ENCODE data around the gene TARDBP. TPM values are rescaled to one million over a fixed set of nuclear protein-coding genes. Genes with fewer than 3 reads are reported as not detected.
A peak's percentile ranks its signal among the peaks of the same experiment; 100 is the strongest.

The TARDBP gene
- total and polyA plus RNA-seq, 2 experiments from 2014 or later, result 204 to 313 TPM

DNA sequence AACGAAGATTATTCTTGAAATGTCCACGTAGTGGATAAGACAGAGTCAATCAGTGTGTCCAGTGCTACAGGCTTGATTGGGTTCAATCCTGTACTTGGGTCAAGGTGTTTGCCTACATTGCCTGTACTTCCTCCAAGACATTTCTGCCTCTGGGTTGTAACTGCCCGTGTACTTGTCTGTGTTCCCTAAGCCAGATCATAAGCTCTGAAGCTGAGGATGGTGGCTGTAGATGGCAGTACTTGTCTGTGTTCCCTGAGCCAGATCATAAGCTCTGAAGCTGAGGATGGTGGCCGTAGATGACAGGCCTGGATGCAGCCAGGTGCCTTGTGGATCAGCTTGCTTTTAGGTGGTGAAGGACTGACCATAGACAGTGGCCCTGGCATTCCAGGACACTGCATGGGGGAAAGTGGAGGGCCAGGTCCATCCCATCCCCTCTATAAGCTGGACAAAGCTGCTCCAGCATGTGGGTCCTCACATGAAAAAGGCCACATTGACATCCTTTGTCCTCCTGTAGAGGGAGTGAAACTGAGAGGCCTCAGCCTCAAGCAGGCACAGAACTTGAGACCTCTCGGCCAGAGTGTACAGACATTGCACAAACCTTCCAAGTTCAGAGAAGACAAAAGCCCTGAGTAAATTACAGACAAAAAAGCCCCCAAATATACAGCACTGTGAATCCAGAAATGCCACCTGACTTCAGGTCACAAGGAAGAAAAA, 49.4 kb downstream of the TARDBP start:
- no peak for DNase-seq (ENCODE audit: low spot score)
- H3K4me3 ChIP-seq, result no peak overlapping the region
- peaks cover 45% of the 10 kb centered on the region for H3F3A ChIP-seq (replicated peaks; ENCODE audit: low read depth)
- H3K36me3 ChIP-seq (ENCODE audit: insufficient read depth), result peaks cover 23% of the 10 kb centered on the region
- peaks cover 59% of the 10 kb centered on the region for H3K36me3 Mint-ChIP-seq (ENCODE audit: low read depth)
- no peak overlapping the region for H3K27ac Mint-ChIP-seq
- TF ChIP-seq STAT1 (IDR thresholded peaks at IDR 0.05; ENCODE audit: unreplicated experiment) (no peak), POLR2AphosphoS5 (IDR thresholded peaks at IDR 0.05; ENCODE audit: low read depth) (no peak), NANOG (IDR thresholded peaks at IDR 0.05; ENCODE audit: borderline replicate concordance) (no peak), EZH2 (IDR thresholded peaks at IDR 0.05; ENCODE audit: low read depth, unreplicated experiment) (no peak), JUNB (IDR thresholded peaks at IDR 0.05; ENCODE audit: unreplicated experiment) (no peak), CREB1 (CRISPR knock-in tag; IDR thresholded peaks at IDR 0.05; ENCODE audit: low read depth) (no peak), ZNF331 (CRISPR knock-in tag; IDR thresholded peaks at IDR 0.05; ENCODE audit: low read depth) (no peak), EZH2phosphoT487 (IDR thresholded peaks at IDR 0.05; ENCODE audit: unreplicated experiment) (no peak), ZNF114 (CRISPR knock-in tag; IDR thresholded peaks at IDR 0.05) (no peak)
- TF ChIP-seq, protein P1, sequence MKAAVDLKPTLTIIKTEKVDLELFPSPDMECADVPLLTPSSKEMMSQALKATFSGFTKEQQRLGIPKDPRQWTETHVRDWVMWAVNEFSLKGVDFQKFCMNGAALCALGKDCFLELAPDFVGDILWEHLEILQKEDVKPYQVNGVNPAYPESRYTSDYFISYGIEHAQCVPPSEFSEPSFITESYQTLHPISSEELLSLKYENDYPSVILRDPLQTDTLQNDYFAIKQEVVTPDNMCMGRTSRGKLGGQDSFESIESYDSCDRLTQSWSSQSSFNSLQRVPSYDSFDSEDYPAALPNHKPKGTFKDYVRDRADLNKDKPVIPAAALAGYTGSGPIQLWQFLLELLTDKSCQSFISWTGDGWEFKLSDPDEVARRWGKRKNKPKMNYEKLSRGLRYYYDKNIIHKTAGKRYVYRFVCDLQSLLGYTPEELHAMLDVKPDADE (IDR thresholded peaks at IDR 0.05), result no peak
- TF ChIP-seq, protein P2, sequence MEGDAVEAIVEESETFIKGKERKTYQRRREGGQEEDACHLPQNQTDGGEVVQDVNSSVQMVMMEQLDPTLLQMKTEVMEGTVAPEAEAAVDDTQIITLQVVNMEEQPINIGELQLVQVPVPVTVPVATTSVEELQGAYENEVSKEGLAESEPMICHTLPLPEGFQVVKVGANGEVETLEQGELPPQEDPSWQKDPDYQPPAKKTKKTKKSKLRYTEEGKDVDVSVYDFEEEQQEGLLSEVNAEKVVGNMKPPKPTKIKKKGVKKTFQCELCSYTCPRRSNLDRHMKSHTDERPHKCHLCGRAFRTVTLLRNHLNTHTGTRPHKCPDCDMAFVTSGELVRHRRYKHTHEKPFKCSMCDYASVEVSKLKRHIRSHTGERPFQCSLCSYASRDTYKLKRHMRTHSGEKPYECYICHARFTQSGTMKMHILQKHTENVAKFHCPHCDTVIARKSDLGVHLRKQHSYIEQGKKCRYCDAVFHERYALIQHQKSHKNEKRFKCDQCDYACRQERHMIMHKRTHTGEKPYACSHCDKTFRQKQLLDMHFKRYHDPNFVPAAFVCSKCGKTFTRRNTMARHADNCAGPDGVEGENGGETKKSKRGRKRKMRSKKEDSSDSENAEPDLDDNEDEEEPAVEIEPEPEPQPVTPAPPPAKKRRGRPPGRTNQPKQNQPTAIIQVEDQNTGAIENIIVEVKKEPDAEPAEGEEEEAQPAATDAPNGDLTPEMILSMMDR (conservative IDR thresholded peaks at IDR 0.05; ENCODE audit: low read depth in 2 of 2), result no peak
- TF ChIP-seq, protein P3, sequence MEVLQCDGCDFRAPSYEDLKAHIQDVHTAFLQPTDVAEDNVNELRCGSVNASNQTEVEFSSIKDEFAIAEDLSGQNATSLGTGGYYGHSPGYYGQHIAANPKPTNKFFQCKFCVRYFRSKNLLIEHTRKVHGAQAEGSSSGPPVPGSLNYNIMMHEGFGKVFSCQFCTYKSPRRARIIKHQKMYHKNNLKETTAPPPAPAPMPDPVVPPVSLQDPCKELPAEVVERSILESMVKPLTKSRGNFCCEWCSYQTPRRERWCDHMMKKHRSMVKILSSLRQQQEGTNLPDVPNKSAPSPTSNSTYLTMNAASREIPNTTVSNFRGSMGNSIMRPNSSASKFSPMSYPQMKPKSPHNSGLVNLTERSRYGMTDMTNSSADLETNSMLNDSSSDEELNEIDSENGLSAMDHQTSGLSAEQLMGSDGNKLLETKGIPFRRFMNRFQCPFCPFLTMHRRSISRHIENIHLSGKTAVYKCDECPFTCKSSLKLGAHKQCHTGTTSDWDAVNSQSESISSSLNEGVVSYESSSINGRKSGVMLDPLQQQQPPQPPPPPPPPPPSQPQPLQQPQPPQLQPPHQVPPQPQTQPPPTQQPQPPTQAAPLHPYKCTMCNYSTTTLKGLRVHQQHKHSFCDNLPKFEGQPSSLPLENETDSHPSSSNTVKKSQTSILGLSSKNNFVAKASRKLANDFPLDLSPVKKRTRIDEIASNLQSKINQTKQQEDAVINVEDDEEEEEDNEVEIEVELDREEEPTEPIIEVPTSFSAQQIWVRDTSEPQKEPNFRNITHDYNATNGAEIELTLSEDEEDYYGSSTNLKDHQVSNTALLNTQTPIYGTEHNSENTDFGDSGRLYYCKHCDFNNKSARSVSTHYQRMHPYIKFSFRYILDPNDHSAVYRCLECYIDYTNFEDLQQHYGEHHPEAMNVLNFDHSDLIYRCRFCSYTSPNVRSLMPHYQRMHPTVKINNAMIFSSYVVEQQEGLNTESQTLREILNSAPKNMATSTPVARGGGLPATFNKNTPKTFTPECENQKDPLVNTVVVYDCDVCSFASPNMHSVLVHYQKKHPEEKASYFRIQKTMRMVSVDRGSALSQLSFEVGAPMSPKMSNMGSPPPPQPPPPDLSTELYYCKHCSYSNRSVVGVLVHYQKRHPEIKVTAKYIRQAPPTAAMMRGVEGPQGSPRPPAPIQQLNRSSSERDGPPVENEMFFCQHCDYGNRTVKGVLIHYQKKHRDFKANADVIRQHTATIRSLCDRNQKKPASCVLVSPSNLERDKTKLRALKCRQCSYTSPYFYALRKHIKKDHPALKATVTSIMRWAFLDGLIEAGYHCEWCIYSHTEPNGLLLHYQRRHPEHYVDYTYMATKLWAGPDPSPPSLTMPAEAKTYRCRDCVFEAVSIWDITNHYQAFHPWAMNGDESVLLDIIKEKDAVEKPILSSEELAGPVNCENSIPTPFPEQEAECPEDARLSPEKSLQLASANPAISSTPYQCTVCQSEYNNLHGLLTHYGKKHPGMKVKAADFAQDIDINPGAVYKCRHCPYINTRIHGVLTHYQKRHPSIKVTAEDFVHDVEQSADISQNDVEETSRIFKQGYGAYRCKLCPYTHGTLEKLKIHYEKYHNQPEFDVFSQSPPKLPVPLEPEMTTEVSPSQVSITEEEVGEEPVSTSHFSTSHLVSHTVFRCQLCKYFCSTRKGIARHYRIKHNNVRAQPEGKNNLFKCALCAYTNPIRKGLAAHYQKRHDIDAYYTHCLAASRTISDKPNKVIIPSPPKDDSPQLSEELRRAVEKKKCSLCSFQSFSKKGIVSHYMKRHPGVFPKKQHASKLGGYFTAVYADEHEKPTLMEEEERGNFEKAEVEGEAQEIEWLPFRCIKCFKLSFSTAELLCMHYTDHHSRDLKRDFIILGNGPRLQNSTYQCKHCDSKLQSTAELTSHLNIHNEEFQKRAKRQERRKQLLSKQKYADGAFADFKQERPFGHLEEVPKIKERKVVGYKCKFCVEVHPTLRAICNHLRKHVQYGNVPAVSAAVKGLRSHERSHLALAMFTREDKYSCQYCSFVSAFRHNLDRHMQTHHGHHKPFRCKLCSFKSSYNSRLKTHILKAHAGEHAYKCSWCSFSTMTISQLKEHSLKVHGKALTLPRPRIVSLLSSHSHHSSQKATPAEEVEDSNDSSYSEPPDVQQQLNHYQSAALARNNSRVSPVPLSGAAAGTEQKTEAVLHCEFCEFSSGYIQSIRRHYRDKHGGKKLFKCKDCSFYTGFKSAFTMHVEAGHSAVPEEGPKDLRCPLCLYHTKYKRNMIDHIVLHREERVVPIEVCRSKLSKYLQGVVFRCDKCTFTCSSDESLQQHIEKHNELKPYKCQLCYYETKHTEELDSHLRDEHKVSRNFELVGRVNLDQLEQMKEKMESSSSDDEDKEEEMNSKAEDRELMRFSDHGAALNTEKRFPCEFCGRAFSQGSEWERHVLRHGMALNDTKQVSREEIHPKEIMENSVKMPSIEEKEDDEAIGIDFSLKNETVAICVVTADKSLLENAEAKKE (CRISPR knock-in tag; IDR thresholded peaks at IDR 0.05), result no peak
- TF ChIP-seq, protein P4, sequence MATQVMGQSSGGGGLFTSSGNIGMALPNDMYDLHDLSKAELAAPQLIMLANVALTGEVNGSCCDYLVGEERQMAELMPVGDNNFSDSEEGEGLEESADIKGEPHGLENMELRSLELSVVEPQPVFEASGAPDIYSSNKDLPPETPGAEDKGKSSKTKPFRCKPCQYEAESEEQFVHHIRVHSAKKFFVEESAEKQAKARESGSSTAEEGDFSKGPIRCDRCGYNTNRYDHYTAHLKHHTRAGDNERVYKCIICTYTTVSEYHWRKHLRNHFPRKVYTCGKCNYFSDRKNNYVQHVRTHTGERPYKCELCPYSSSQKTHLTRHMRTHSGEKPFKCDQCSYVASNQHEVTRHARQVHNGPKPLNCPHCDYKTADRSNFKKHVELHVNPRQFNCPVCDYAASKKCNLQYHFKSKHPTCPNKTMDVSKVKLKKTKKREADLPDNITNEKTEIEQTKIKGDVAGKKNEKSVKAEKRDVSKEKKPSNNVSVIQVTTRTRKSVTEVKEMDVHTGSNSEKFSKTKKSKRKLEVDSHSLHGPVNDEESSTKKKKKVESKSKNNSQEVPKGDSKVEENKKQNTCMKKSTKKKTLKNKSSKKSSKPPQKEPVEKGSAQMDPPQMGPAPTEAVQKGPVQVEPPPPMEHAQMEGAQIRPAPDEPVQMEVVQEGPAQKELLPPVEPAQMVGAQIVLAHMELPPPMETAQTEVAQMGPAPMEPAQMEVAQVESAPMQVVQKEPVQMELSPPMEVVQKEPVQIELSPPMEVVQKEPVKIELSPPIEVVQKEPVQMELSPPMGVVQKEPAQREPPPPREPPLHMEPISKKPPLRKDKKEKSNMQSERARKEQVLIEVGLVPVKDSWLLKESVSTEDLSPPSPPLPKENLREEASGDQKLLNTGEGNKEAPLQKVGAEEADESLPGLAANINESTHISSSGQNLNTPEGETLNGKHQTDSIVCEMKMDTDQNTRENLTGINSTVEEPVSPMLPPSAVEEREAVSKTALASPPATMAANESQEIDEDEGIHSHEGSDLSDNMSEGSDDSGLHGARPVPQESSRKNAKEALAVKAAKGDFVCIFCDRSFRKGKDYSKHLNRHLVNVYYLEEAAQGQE (IDR thresholded peaks at IDR 0.05; ENCODE audit: unreplicated experiment), result no peak
- H3K9me2 ChIP-seq (ENCODE audit: insufficient read depth), result no peaks in the 10 kb centered on the region
- H2AFZ ChIP-seq, result no peak overlapping the region
- peaks cover 9% of the 10 kb centered on the region; the same call in 1 of the 2 replicates for H3K4me1 ChIP-seq (ENCODE audit: insufficient read depth)
- 0 out of 2 replicates have a peak overlapping the region, but pooled peaks have one; percentile 19 for H3K27ac ChIP-seq (ENCODE audit: low read depth)
- peaks cover 15% of the 10 kb centered on the region for H3K4me1 Mint-ChIP-seq
- ATAC-seq, result no peak
- peak overlapping the region; percentile 19; the same call in 1 of the 3 replicates for H3K4me3 Mint-ChIP-seq
- peaks cover 4% of the 10 kb centered on the region for H4K20me1 ChIP-seq (replicated peaks; ENCODE audit: insufficient read depth)
- peaks cover 27% of the 10 kb centered on the region for H3K79me2 ChIP-seq (replicated peaks; ENCODE audit: insufficient read depth)
- no peaks in the 10 kb centered on the region; the same call in 2 of the 3 replicates for H3K9me3 Mint-ChIP-seq
- no peaks in the 10 kb centered on the region for H3K27me3 ChIP-seq (ENCODE audit: insufficient read depth)
- H3K4me2 ChIP-seq, result no peak overlapping the region
- peaks cover 10% of the 10 kb centered on the region for H3K27me3 Mint-ChIP-seq (ENCODE audit: insufficient read depth, low read depth, poor library complexity)
